ENCODE data around the gene TSPAN6.

DNA sequence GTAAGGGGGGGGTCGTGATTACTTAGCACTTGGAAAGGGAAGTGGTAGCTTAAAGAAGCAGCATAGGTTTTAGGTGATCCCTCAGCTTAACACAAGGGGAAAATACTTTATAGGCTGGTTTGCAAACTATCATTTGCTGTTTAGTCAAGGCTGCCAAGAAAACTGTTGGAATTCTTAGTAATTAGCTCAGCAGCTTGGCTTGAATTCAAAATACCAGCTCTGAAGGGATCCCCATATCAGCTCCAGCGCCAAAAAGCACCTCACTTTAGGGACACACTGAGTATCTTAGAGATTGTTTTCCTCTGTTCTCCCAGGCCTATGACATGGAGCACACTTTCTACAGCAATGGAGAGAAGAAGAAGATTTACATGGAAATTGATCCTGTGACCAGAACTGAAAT lies 43.0 kb downstream of the TSPAN6 start:
- TF ChIP-seq, protein P1, sequence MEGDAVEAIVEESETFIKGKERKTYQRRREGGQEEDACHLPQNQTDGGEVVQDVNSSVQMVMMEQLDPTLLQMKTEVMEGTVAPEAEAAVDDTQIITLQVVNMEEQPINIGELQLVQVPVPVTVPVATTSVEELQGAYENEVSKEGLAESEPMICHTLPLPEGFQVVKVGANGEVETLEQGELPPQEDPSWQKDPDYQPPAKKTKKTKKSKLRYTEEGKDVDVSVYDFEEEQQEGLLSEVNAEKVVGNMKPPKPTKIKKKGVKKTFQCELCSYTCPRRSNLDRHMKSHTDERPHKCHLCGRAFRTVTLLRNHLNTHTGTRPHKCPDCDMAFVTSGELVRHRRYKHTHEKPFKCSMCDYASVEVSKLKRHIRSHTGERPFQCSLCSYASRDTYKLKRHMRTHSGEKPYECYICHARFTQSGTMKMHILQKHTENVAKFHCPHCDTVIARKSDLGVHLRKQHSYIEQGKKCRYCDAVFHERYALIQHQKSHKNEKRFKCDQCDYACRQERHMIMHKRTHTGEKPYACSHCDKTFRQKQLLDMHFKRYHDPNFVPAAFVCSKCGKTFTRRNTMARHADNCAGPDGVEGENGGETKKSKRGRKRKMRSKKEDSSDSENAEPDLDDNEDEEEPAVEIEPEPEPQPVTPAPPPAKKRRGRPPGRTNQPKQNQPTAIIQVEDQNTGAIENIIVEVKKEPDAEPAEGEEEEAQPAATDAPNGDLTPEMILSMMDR (IDR thresholded peaks at IDR 0.05; ENCODE audit: low read depth, low read length), result no peak
- TF ChIP-seq EZH2phosphoT487 (IDR thresholded peaks at IDR 0.05; ENCODE audit: low read depth), result no peak

All from OCI-LY3 (cell line).